Activated CD8-positive, alpha-beta memory T cell treated with anti-CD3 and anti-CD28 coated beads, Interleukin-2, amount 10 ng/mL, durations not matched to agents 7 days and 5 days (primary cell): ENCODE data around the gene ZBTB32. TPM values are rescaled to one million over a fixed set of nuclear protein-coding genes. Genes with fewer than 3 reads are reported as not detected.
"Not testable (repeated sequence)": the region's sequence is repeated elsewhere in the genome, so short reads cannot be mapped to it uniquely, and the experiment has no call there.

Experiments used
- ATAC-seq: fragments of 150-1000 bp; cut with Tn5 transposase; one replicate; pipeline ENCODE4 v1.10.0; 2021; ENCODE audit warnings: moderate library complexity
- CTCF ChIA-PET: fragments of 350-600 bp; sonication (Branson Sonifier 250); formaldehyde crosslinking; loops from one replicate; lab custom pipeline; 2021; ENCODE audit warnings: antibody characterized with exemption; lab: Charles Lee
- DNase-seq: peaks from one replicate; pipeline ENCODE4 v3.0.0-alpha.2; 2020
- H3K27ac Mint-ChIP-seq: one replicate; pipeline ENCODE4 v1.8.0; 2021; ENCODE audit warnings: mild to moderate bottlenecking, mixed read lengths
- H3K27me3 Mint-ChIP-seq: one replicate; pipeline ENCODE4 v1.8.0; 2021; ENCODE audit warnings: mixed read lengths
- H3K36me3 Mint-ChIP-seq: one replicate; pipeline ENCODE4 v1.8.0; 2021; ENCODE audit warnings: mild to moderate bottlenecking, mixed read lengths
- H3K4me1 Mint-ChIP-seq: one replicate; pipeline ENCODE4 v1.8.0; 2021; ENCODE audit warnings: mixed read lengths
- H3K4me3 Mint-ChIP-seq: one replicate; pipeline ENCODE4 v1.8.0; 2021; ENCODE audit warnings: mild to moderate bottlenecking, moderate library complexity, mixed read lengths
- H3K9me3 Mint-ChIP-seq: one replicate; pipeline ENCODE4 v1.8.0; 2022; ENCODE audit warnings: low read depth, mixed read lengths
- total RNA-seq, 2 experiments: library from RNA; stranded (reverse); gene quantifications; one replicate each; pipeline ENCODE4 v1.2.3, GENCODE V29; 2021

Gene ZBTB32, protein sequence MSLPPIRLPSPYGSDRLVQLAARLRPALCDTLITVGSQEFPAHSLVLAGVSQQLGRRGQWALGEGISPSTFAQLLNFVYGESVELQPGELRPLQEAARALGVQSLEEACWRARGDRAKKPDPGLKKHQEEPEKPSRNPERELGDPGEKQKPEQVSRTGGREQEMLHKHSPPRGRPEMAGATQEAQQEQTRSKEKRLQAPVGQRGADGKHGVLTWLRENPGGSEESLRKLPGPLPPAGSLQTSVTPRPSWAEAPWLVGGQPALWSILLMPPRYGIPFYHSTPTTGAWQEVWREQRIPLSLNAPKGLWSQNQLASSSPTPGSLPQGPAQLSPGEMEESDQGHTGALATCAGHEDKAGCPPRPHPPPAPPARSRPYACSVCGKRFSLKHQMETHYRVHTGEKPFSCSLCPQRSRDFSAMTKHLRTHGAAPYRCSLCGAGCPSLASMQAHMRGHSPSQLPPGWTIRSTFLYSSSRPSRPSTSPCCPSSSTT
- 100 to 1,000 TPM; 133 to 185 TPM for total RNA-seq

DNA sequence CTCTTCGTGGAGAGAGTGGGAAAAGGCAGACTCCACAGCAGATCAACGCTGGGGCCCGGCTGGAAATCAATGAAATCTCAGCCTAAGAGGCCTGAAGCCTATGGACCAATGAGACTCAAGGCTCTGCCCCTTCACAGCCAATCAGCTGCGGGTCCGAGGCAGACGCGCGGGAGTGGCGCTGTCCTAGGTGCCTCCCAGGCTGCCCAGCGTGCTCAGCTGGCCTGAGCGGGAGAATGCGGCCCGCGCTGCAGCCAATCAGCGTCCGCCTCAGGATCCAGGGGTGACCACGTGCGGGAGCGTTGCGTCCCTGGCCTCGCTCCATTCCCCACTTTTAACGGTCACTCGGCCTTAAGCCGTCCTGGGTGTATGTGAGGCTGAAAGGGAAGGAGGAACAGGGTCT lies at the start of gene ZBTB32:
TSS of gene ZBTB32 (plus strand) at position 341 of the 400 bp plus-strand sequence. CDS start 10,069 bp downstream, outside the sequence.
- Mint-ChIP-seq H3K4me1 (peaks cover 21% of the 10 kb centered on the region), H3K36me3 (peaks cover 1% of the 10 kb centered on the region), H3K9me3 (no peaks in the 10 kb centered on the region), H3K27ac (no peak within 1 kb of the TSS), H3K4me3 (no peak within 1 kb of the TSS), H3K27me3 (no peaks in the 10 kb centered on the region)
- CTCF ChIA-PET = interaction anchor here (2.5 to 12.3 kb wide), 3 partner anchors 9 to 44 kb away, joined by 9 to 254 read pairs (median 9); partner anchors contain the start of gene LIN37
- ATAC-seq (no peak), DNase-seq (no peak)

DNA sequence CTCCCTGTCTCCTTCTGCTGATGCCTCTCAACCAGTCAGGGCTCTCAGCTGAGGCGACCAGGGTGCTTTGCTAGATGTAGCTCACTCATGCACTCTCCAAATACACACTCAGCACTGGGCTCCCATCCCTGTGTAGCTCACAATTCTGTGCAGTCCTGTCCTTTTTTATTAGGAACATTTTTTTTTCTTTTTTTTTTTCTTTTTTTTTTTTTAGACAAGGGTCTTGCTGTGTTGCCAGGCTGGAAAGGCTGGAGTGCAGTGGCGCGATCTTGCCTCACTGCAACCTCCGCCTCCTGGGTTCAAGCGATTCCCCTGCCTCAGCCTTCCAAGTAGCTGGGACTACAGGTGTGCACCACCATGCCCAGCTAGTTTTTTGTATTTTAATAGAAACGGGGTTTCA lies 49.5 kb upstream of the ZBTB32 start:
- DNase-seq, H3K27me3 Mint-ChIP-seq, H3K9me3 Mint-ChIP-seq, H3K27ac Mint-ChIP-seq, H3K4me3 Mint-ChIP-seq, ATAC-seq: not testable (repeated sequence)
- peaks cover 18% of the 10 kb centered on the region for H3K4me1 Mint-ChIP-seq
- peaks cover 46% of the 10 kb centered on the region for H3K36me3 Mint-ChIP-seq
- CTCF ChIA-PET = interaction anchor here (1.2 to 1.6 kb wide), 2 partner anchors 40 to 105 kb away, joined by 3 to 4 read pairs; no protein-coding TSS in a partner anchor

DNA sequence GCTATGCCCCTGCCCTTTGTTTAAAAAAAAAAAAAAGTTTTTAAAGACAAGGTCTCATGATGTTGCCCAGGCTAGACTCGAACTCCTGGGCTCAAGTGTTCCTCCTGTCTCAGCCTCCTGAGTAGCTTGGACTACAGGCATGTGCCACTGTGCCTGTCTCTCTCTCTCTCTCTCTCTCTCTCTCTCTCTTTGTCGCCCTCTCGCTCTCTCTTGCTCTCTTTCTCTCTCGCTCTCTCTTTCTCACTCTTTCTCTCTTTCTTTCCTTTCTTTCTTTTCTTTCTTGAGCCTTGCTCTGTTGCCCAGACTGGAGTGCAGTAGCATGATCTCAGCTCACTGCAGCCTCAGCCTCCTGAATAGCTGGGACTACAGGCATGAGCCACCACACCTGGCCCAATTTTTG lies 48.8 kb upstream of the ZBTB32 start:
- Mint-ChIP-seq H3K27me3 (no peaks in the 10 kb centered on the region), H3K9me3 (no peaks in the 10 kb centered on the region), H3K4me3 (no peak overlapping the region), H3K36me3 (peaks cover 46% of the 10 kb centered on the region), H3K4me1 (peaks cover 14% of the 10 kb centered on the region), H3K27ac (no peak overlapping the region)
- DNase-seq = no peak
- CTCF ChIA-PET = interaction anchor here (1.6 kb wide), 1 partner anchor 106 kb away, joined by 3 read pairs; no protein-coding TSS in a partner anchor
- no peak for ATAC-seq

DNA sequence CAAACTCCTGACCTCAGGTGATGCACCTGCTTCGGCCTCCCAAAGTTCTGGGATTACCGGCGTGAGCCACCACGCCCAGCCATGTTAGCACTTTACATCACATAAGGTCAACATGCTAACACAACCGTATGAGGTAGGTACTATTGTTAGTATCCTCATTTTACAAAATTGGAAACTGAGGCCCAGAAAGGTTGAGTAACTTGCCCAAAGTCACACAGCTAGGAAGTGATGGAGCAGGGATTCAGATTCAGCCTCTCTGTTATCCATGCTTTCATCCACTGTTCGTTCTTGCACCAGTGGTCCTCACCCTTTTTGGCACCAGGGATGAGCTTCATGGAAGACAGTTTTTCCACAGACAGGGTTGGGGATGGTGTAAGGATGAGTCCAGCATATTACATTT lies 47.7 kb upstream of the ZBTB32 start:
- peaks cover 43% of the 10 kb centered on the region for H3K36me3 Mint-ChIP-seq
- no peaks in the 10 kb centered on the region for H3K27me3 Mint-ChIP-seq
- CTCF ChIA-PET = no interaction called here
- H3K4me1 Mint-ChIP-seq = peaks cover 6% of the 10 kb centered on the region
- DNase-seq (no peak), ATAC-seq (no peak)
- H3K27ac Mint-ChIP-seq = no peak overlapping the region
- no peaks in the 10 kb centered on the region for H3K9me3 Mint-ChIP-seq
- H3K4me3 Mint-ChIP-seq = no peak overlapping the region

DNA sequence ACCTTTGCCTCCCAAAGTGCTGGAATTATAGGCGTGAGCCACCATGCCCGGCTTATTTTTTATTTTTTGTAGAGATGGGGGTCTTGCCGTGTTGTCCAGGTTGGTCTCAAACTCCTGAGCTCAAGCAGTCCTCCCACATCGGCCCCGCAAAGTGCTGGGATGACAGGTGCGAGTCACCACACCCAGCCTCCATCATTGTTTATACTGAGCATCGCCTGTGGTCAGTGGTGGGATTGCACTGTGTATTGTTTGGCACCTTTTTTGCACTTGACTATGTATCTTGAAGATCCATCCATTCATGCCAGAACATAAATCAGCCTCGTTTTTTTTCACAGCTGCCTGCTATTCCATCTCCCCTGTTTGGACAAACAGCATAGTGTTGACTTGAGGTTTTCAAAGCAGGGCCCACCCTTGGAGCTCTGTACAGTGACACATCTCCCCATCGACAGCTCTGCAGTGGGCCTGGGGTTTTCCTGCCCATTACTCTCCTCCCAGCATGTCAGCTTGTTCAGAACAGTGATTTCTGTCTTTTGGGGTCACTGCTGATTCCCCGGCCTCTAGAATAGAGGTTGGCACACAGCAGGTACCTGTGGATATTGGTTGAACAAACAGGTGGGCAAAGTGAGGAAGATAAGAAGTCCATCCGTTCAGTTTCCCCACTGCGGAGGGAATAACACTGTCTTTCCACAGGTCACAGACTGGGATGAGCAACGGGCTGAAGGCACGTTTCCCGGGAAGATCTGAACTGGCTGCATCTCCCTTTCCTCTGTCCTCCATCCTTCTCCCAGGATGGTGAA lies 46.3 kb upstream of the ZBTB32 start:
- H3K4me1 Mint-ChIP-seq = peaks cover 2% of the 10 kb centered on the region
- CTCF ChIA-PET = no interaction called here
- H3K36me3 Mint-ChIP-seq = peaks cover 42% of the 10 kb centered on the region
- H3K27ac Mint-ChIP-seq = no peak overlapping the region
- ATAC-seq = no peak
- DNase-seq = no peak
- no peaks in the 10 kb centered on the region for H3K27me3 Mint-ChIP-seq
- H3K9me3 Mint-ChIP-seq = no peaks in the 10 kb centered on the region
- no peak overlapping the region for H3K4me3 Mint-ChIP-seq

DNA sequence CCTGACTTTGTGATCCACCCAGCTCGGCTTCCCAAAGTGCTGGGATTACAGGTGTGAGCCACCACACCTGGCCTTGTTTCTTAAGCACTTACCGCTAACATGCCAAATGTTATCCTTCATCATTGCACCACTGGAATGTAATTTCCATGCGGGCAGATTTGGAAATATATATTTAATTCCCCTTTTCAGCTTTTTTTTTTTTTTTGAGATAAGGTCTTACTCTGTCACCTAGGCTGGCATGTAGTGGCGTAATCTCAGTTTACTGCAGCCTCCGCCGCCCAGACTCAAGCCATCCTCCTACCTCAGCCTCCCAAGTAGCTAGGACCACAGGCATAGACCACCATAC lies 42.4 kb upstream of the ZBTB32 start:
- Mint-ChIP-seq H3K27ac (no peak overlapping the region), H3K4me3 (no peak overlapping the region), H3K9me3 (no peaks in the 10 kb centered on the region), H3K36me3 (peaks cover 26% of the 10 kb centered on the region), H3K27me3 (no peaks in the 10 kb centered on the region), H3K4me1 (no peaks in the 10 kb centered on the region)
- ATAC-seq (no peak), DNase-seq (no peak)
- CTCF ChIA-PET = interaction anchor here (1.2 kb wide), 1 partner anchor 14 kb away, joined by 3 read pairs; the partner anchor contains the start of gene COX6B1

DNA sequence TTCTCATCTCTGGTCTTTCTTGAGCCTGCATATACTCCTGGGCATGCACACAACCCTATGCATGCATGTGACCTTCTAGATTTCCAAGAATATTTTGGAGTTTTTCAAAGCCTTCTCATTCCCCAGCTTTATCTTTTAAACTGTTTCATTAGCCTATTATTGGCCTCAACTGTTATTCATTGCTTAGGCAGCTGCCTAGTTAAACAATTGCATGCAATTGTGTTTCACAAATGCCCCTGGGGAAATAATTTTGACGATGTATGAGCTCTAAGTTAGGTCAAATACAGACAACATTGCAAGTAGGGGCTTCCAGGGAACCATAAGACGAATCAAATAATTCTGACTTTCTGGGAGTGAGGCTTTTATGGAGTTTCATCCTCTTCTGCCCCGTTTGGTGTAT lies 40.4 kb upstream of the ZBTB32 start:
- CTCF ChIA-PET = interaction anchor here (1.3 kb wide), 1 partner anchor 38 kb away, joined by 3 read pairs; no protein-coding TSS in a partner anchor
- H3K4me3 Mint-ChIP-seq = no peak overlapping the region

DNA sequence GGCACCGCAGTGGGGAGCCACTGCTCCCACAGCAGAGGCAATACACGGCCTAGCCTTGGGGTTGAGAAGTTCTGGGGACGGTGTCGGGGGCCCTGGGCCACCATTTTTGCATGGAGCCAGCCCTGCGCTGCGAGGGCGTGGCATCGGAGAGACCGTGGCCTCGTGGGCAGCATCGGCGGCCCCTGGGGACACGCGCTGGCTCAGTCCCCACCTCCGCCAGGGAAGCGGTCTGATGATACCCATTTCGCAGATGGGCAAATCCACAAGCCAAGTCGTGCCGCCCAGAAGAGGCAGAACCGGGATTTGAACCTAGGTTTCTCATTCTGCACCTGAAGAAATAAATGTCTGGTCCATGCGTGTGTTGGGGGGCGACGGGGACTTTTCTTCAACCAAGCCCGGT lies 39.2 kb upstream of the ZBTB32 start:
- peaks cover 12% of the 10 kb centered on the region for H3K27me3 Mint-ChIP-seq
- H3K4me1 Mint-ChIP-seq = no peaks in the 10 kb centered on the region
- DNase-seq (no peak), ATAC-seq (no peak)
- CTCF ChIA-PET = interaction anchor here (1.3 kb wide), 1 partner anchor 37 kb away, joined by 3 read pairs; no protein-coding TSS in a partner anchor
- no peaks in the 10 kb centered on the region for H3K9me3 Mint-ChIP-seq
- H3K36me3 Mint-ChIP-seq = peaks cover 10% of the 10 kb centered on the region
- H3K27ac Mint-ChIP-seq = no peak overlapping the region
- no peak overlapping the region for H3K4me3 Mint-ChIP-seq

More for the DNA sequence above, 40.4 kb upstream of the ZBTB32 start:
- Mint-ChIP-seq H3K4me1 (no peaks in the 10 kb centered on the region), H3K9me3 (no peaks in the 10 kb centered on the region), H3K36me3 (peaks cover 15% of the 10 kb centered on the region), H3K27me3 (peaks cover 3% of the 10 kb centered on the region), H3K27ac (no peak overlapping the region)
- no peak for DNase-seq
- ATAC-seq = no peak

DNA sequence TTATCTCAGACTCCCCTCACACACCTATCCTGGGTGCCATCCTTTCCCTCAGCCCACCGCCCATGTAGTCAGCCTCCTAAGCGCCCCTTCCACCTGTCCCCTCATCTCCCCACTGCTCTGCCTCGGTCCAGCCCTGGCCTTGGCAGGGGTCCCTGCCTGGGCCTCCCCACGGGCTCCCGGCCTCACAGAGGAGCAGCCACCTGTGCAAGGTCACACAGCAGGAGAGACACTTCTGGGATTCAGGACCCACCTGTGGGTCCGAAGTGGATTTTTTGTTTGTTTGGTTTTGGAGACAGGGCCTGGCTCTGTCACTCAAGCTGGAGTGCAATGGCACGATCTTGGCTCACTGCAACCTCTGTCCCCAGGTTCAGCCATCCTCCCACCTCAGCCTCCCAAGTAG lies 38.8 kb upstream of the ZBTB32 start:
- no peaks in the 10 kb centered on the region for H3K9me3 Mint-ChIP-seq
- DNase-seq (no peak), ATAC-seq (no peak)
- no peak overlapping the region for H3K27ac Mint-ChIP-seq
- H3K4me3 Mint-ChIP-seq = no peak overlapping the region
- peaks cover 10% of the 10 kb centered on the region for H3K36me3 Mint-ChIP-seq
- CTCF ChIA-PET = no interaction called here
- H3K27me3 Mint-ChIP-seq = peaks cover 13% of the 10 kb centered on the region
- H3K4me1 Mint-ChIP-seq = no peaks in the 10 kb centered on the region

DNA sequence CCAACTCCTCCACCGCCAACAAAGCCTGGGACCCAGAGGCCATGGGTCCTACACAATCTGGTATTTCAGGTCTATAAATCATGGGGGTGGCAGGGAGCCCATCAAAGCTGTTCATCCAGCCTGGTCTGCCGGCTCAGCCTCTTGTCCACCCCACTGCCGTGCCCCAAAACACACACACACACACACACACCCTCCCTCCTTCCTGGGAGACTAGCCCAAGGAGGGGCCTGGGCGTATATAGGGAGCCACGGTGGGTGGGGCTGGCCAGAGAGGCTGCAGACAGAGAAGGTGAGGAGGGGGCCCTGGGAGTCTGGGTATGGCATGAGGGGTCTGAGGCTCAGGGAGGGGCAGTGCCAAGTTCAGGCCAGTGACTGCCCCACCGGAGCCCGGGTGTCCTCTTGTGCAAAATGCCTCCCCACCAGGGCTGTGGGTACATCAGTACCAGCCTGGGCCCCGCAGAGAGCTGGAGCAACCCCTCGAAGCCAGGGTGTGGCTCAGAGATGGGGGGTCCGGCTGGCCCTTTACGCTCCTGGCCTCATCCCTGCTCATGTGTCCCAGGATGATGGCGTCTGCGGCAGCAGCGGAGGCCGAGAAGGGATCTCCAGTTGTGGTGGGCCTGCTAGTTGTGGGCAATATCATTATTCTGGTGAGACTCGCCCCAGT lies 38.0 kb upstream of the ZBTB32 start, which contains the start of gene UPK1A:
TSS of gene UPK1A (plus strand) at position 267 of the 663 bp plus-strand sequence. CDS start at position 563, 296 bp downstream.
- Mint-ChIP-seq H3K27ac (no peak within 1 kb of the TSS), H3K4me3 (no peak within 1 kb of the TSS), H3K9me3 (no peaks in the 10 kb centered on the region), H3K27me3 (peaks cover 18% of the 10 kb centered on the region), H3K4me1 (no peaks in the 10 kb centered on the region), H3K36me3 (peaks cover 8% of the 10 kb centered on the region)
- ATAC-seq (no peak), DNase-seq (no peak)
- CTCF ChIA-PET = no interaction called here

DNA sequence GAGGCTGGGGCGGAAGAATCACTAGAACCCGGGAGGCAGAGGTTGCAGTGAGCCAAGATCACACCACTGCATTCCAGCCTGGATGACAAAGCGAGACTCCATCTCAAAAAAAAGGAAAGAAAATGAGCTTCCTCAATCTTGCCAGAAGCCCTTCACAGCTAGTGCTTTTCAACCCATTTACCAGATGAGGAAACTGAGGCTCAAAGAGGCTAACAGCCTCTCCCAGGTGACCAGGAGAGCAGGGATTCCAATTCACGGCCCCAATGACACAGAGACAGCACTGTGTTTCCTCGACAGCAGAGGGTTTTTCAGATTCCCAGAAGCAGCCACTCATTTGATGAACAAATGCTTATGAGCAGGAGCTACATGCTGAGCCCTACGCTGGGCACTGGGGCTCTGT lies 34.8 kb upstream of the ZBTB32 start:
- CTCF ChIA-PET = no interaction called here
- ATAC-seq = no peak
- Mint-ChIP-seq H3K4me1 (peaks cover 8% of the 10 kb centered on the region), H3K27ac (no peak overlapping the region), H3K9me3 (no peaks in the 10 kb centered on the region), H3K27me3 (peaks cover 37% of the 10 kb centered on the region), H3K36me3 (no peaks in the 10 kb centered on the region), H3K4me3 (no peak overlapping the region)
- DNase-seq = no peak

DNA sequence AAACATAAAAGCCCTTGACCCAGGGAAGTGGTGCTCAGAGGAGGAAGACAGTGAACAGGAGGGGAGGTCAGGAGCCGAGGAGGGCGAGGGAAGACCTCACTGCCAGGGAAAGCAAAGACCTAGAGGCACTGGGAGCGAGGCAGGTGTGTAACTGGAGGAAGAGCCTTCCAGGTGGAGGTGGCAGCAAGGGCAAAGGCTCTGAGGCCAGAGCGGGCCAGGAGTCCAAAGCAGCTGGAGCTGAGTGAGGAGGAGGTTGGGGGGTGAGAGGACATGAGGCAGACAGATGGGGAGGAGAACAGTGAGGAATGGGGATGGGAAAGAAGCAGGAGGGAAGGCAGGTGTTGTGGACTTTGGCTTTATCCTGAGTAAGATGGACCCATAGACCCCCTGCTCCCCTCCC lies 34.4 kb upstream of the ZBTB32 start:
- Mint-ChIP-seq H3K4me1 (peaks cover 8% of the 10 kb centered on the region), H3K4me3 (no peak overlapping the region), H3K27ac (no peak overlapping the region), H3K27me3 (peaks cover 39% of the 10 kb centered on the region), H3K9me3 (no peaks in the 10 kb centered on the region), H3K36me3 (no peaks in the 10 kb centered on the region)
- DNase-seq = no peak
- CTCF ChIA-PET = no interaction called here
- no peak for ATAC-seq

DNA sequence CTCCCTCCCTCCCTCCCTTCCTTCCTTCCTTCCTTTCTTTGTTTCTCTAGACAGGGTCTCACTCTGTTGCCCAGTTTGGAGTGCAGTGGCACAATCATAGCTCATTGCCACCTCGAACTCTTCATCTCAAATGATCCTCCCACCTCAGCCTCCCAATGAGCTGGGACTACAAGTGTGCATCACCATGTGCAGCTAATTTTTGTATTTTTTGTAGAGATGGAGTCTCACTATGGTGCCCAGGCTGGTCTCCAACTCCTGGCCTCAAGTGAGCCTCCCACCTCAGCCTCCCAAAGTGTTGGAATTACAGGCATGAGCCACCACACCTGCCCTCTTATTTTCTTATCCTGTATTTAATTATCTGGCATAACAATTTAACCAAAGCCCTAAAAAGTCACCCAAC lies 33.7 kb upstream of the ZBTB32 start:
- DNase-seq = no peak
- Mint-ChIP-seq H3K27ac (no peak overlapping the region), H3K9me3 (no peaks in the 10 kb centered on the region), H3K27me3 (peaks cover 42% of the 10 kb centered on the region), H3K4me1 (peaks cover 8% of the 10 kb centered on the region), H3K4me3 (no peak overlapping the region), H3K36me3 (no peaks in the 10 kb centered on the region)
- CTCF ChIA-PET = no interaction called here
- ATAC-seq = no peak
